Activated CD8-positive, alpha-beta T cell treated with anti-CD3 and anti-CD28 coated beads, Interleukin-2, amount 10 ng/mL, durations not matched to agents 7 days and 5 days (primary cell): ENCODE data around the gene ARFGEF2. TPM values are rescaled to one million over a fixed set of nuclear protein-coding genes. Genes with fewer than 3 reads are reported as not detected.

ENCODE experiments used
- ATAC-seq: fragments of 150-1000 bp; cut with Tn5 transposase; one replicate; pipeline ENCODE4 v1.10.0; 2021; ENCODE audit warnings: moderate library complexity
- CTCF ChIA-PET: fragments of 350-600 bp; sonication (Branson Sonifier 250); formaldehyde crosslinking; loops from one replicate; lab custom pipeline; 2021; ENCODE audit warnings: antibody characterized with exemption; lab: Charles Lee
- POLR2A ChIA-PET: fragments of 350-600 bp; sonication (Branson Sonifier 250); formaldehyde crosslinking; loops from one replicate; lab custom pipeline; 2021; ENCODE audit warnings: antibody characterized with exemption; lab: Charles Lee
- DNase-seq: peaks from one replicate; pipeline ENCODE4 v3.0.0-alpha.2; 2020
- H3K27ac Mint-ChIP-seq: one replicate; pipeline ENCODE4 v1.8.0; 2021; ENCODE audit warnings: mild to moderate bottlenecking, mixed read lengths
- H3K27me3 Mint-ChIP-seq: one replicate; pipeline ENCODE4 v1.8.0; 2021; ENCODE audit warnings: low read depth, mixed read lengths
- H3K36me3 Mint-ChIP-seq: one replicate; pipeline ENCODE4 v1.8.0; 2021; ENCODE audit warnings: low read depth, mixed read lengths
- H3K4me1 Mint-ChIP-seq: one replicate; pipeline ENCODE4 v1.8.0; 2021; ENCODE audit warnings: low read depth, mixed read lengths
- H3K4me3 Mint-ChIP-seq: one replicate; pipeline ENCODE4 v1.8.0; 2021; ENCODE audit warnings: mild to moderate bottlenecking, mixed read lengths
- H3K9me3 Mint-ChIP-seq: one replicate; pipeline ENCODE4 v1.8.0; 2022; ENCODE audit warnings: mixed read lengths; ENCODE audit not compliant: insufficient read depth
- total RNA-seq, 2 experiments: library from RNA; stranded (reverse); gene quantifications; one replicate each; pipeline ENCODE4 v1.2.3, GENCODE V29; 2021

Gene ARFGEF2
- total RNA-seq, 2 experiments from 2014 or later: 19.1 to 20.1 TPM

DNA sequence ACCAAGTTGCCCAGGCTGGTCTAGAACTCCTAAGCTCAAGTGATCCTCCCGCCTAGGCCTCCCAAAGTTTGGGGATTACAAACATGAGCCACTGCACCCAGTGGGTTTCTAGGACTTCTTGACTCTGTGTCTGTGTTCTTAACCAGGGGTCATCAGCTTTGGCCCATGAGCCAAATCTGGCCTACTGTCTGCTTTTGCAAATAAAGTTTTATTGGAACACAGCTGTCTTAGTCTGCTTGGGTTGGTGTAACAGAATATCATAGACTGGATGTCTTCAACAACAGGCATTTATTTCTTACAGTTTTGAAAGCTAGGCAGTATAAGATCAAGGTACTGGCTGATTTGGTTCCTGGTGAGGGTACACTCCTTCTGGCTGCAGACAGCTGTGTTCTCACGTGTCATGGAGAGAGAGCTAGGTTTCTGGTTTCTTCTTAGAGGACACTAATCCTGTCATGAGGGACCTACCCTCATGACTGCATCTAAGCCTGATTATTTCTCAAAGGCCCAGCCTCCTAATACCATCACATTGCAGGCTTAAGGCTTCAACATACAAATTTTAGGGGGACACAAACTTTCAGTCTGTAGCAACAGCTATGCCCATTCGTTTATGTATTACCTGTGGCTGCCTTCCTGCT is 23.3 kb downstream of the ARFGEF2 start:
- Mint-ChIP-seq H3K36me3 (peaks cover 9% of the 10 kb centered on the region), H3K4me1 (peaks cover 1% of the 10 kb centered on the region), H3K27ac (no peak overlapping the region), H3K4me3 (no peak overlapping the region), H3K27me3 (no peaks in the 10 kb centered on the region), H3K9me3 (no peaks in the 10 kb centered on the region)
- ATAC-seq: no peak
- ChIA-PET POLR2A (no interaction called here), CTCF (no interaction called here)
- no peak for DNase-seq

DNA sequence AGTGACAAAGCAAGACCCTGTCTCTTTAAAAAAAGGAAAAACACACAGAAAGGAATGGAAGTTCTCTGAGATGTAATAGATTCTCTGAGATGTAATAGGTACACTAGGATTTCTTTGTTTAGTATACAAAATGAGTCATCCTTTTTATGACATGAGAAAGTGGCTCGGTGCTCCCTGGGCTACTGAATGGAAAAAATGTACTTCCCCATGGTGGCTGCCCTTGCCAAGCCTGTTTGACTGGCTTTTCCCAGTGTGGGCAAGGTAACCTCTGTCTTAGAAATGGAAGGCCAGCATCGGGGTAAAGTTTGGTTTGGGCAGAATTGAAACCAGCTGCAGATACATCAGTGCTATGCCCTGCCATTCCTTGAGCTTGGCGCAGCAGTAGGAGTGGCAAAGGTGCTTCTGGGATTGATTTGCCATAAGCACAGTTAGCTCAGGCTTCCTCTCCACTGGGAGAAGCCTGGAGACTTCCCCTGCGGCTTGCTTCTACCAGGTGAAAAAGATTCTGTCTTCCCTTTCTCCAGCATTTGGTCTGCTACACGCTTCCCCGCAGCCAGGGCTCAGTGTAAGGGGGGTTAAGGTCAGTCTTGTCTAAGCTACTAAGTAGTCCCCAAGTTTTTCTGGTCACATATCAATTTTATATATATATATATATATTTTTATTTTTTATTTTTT is 24.5 kb downstream of the ARFGEF2 start:
- DNase-seq (no peak), ATAC-seq (no peak)
- Mint-ChIP-seq H3K9me3 (no peaks in the 10 kb centered on the region), H3K27ac (no peak overlapping the region), H3K36me3 (peaks cover 13% of the 10 kb centered on the region), H3K27me3 (no peaks in the 10 kb centered on the region), H3K4me3 (no peak overlapping the region), H3K4me1 (no peaks in the 10 kb centered on the region)
- POLR2A ChIA-PET: interaction anchor here (0.5 kb wide), 1 partner anchor 1511 kb away, joined by 4 read pairs; no protein-coding TSS in a partner anchor
- CTCF ChIA-PET: no interaction called here

GRCh38 chr20:48948612-48949011 is 27.1 kb downstream of the ARFGEF2 start:
- H3K36me3 Mint-ChIP-seq: peaks cover 15% of the 10 kb centered on the region
- H3K4me1 Mint-ChIP-seq: no peaks in the 10 kb centered on the region
- H3K4me3 Mint-ChIP-seq: no peak overlapping the region
- no peak for ATAC-seq
- no peaks in the 10 kb centered on the region for H3K9me3 Mint-ChIP-seq
- no peak overlapping the region for H3K27ac Mint-ChIP-seq
- DNase-seq: no peak
- ChIA-PET POLR2A (no interaction called here), CTCF (interaction anchor here (1.2 kb wide), 1 partner anchor 327 kb away, joined by 4 read pairs; no protein-coding TSS in a partner anchor)
- no peaks in the 10 kb centered on the region for H3K27me3 Mint-ChIP-seq

GRCh38 chr20:48949304-48950170 is 28.0 kb downstream of the ARFGEF2 start:
- no peak for ATAC-seq
- Mint-ChIP-seq H3K27ac (no peak overlapping the region), H3K27me3 (no peaks in the 10 kb centered on the region), H3K4me1 (no peaks in the 10 kb centered on the region), H3K4me3 (no peak overlapping the region), H3K9me3 (no peaks in the 10 kb centered on the region), H3K36me3 (peaks cover 22% of the 10 kb centered on the region)
- CTCF ChIA-PET: interaction anchor here (1.2 kb wide), 2 partner anchors 292 to 328 kb away, joined by 4 to 6 read pairs; no protein-coding TSS in a partner anchor
- DNase-seq: no peak
- POLR2A ChIA-PET: no interaction called here

- no peak overlapping the region for H3K4me3 Mint-ChIP-seq
- ChIA-PET CTCF (no interaction called here), POLR2A (no interaction called here)
- no peaks in the 10 kb centered on the region for H3K4me1 Mint-ChIP-seq
- no peaks in the 10 kb centered on the region for H3K27me3 Mint-ChIP-seq
- peaks cover 33% of the 10 kb centered on the region for H3K36me3 Mint-ChIP-seq
- no peak for ATAC-seq
- H3K9me3 Mint-ChIP-seq: no peaks in the 10 kb centered on the region
- no peak for DNase-seq
- H3K27ac Mint-ChIP-seq: no peak overlapping the region
Measured at GRCh38 chr20:48951041-48951440, 29.5 kb downstream of the ARFGEF2 start.

DNA sequence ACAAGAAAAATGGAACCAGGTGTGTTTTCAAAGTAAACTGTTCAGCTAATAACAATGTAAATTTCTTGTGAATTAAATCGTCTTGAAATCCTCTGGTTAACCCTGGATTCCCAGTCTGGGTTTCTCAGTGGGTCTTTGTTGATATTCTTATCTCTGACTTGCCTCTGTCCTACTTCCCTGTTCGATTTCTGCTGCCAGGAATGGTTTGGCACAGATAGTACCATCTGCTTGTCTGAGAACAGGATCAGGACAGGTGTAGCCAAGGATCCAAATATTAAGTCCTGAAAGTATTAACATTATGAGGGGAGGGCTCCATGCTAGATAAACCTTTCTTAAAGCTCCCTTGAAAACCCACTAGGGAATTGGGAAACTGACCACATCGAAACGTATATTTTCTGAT is 30.1 kb downstream of the ARFGEF2 start:
- CTCF ChIA-PET: no interaction called here
- ATAC-seq (no peak), DNase-seq (no peak)
- H3K27ac Mint-ChIP-seq: no peak overlapping the region
- POLR2A ChIA-PET: no interaction called here
- no peak overlapping the region for H3K4me3 Mint-ChIP-seq
- no peaks in the 10 kb centered on the region for H3K9me3 Mint-ChIP-seq
- no peaks in the 10 kb centered on the region for H3K4me1 Mint-ChIP-seq
- H3K27me3 Mint-ChIP-seq: no peaks in the 10 kb centered on the region
- H3K36me3 Mint-ChIP-seq: peaks cover 36% of the 10 kb centered on the region

- Mint-ChIP-seq H3K4me3 (no peak overlapping the region), H3K4me1 (no peaks in the 10 kb centered on the region), H3K27ac (no peak overlapping the region), H3K9me3 (no peaks in the 10 kb centered on the region), H3K27me3 (no peaks in the 10 kb centered on the region), H3K36me3 (peaks cover 42% of the 10 kb centered on the region)
- POLR2A ChIA-PET: no interaction called here
- CTCF ChIA-PET: no interaction called here
- DNase-seq: no peak
- ATAC-seq: no peak
Measured at GRCh38 chr20:48952656-48953055, 31.1 kb downstream of the ARFGEF2 start.

DNA sequence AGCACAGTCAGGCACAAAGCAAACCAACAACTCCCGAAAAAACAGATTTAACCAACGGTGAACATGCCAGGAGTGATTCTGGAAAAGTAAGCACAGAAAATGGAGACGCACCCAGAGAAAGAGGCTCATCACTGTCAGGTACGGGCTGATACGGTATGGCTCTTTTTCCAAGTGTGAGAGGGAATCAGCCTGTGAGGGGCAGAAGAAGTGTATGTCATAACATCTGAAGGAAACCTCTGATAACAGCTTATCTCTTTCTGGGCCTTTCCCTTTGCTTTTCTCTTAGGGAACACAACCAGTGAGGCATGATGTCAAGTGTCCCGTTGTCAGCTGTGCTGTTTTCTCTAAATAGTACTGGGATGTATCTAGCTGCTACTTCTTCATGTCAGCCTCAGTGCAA is 32.1 kb downstream of the ARFGEF2 start:
- Mint-ChIP-seq H3K27ac (no peak overlapping the region), H3K9me3 (no peaks in the 10 kb centered on the region), H3K36me3 (peaks cover 44% of the 10 kb centered on the region), H3K4me1 (no peaks in the 10 kb centered on the region), H3K4me3 (no peak overlapping the region), H3K27me3 (no peaks in the 10 kb centered on the region)
- POLR2A ChIA-PET: no interaction called here
- ATAC-seq (no peak), DNase-seq (no peak)
- CTCF ChIA-PET: no interaction called here

GRCh38 chr20:48956052-48956451 is 34.5 kb downstream of the ARFGEF2 start:
- Mint-ChIP-seq H3K9me3 (no peaks in the 10 kb centered on the region), H3K27me3 (no peaks in the 10 kb centered on the region), H3K4me3 (no peak overlapping the region), H3K4me1 (no peaks in the 10 kb centered on the region), H3K36me3 (peaks cover 40% of the 10 kb centered on the region), H3K27ac (no peak overlapping the region)
- DNase-seq (no peak), ATAC-seq (no peak)
- CTCF ChIA-PET: no interaction called here
- POLR2A ChIA-PET: no interaction called here

GRCh38 chr20:48957053-48957481 is 35.6 kb downstream of the ARFGEF2 start:
- H3K4me1 Mint-ChIP-seq: no peaks in the 10 kb centered on the region
- ATAC-seq: no peak
- DNase-seq: no peak
- POLR2A ChIA-PET: no interaction called here
- peaks cover 32% of the 10 kb centered on the region for H3K36me3 Mint-ChIP-seq
- CTCF ChIA-PET: no interaction called here
- H3K27ac Mint-ChIP-seq: no peak overlapping the region
- no peak overlapping the region for H3K4me3 Mint-ChIP-seq
- H3K27me3 Mint-ChIP-seq: no peaks in the 10 kb centered on the region
- H3K9me3 Mint-ChIP-seq: no peaks in the 10 kb centered on the region

- POLR2A ChIA-PET: no interaction called here
- no peak for DNase-seq
- Mint-ChIP-seq H3K9me3 (no peaks in the 10 kb centered on the region), H3K27ac (no peak overlapping the region), H3K4me1 (no peaks in the 10 kb centered on the region), H3K27me3 (no peaks in the 10 kb centered on the region), H3K4me3 (no peak overlapping the region), H3K36me3 (peaks cover 32% of the 10 kb centered on the region)
- CTCF ChIA-PET: no interaction called here
- no peak for ATAC-seq
Measured at GRCh38 chr20:48957533-48957932, 36.0 kb downstream of the ARFGEF2 start.

DNA sequence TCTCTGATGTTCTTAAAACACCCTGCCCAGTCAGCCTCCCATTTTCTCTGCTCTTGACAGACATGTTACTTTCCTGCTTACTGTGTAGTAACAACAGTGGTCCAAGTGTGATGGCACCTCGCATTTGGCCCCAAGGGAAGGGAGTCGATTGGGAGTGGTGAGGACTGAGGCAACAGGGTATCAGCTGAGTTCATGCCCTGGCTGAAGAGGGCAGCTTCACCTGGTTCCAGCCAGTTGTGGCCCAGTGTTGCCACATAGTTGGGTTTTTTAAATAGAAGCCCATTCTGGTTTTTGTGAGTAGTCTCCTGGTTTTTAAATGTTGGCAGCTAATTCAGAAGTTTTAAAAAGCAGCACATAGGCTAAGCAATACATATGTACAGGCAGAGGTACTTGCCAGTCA is 37.2 kb downstream of the ARFGEF2 start:
- CTCF ChIA-PET: no interaction called here
- Mint-ChIP-seq H3K4me1 (no peaks in the 10 kb centered on the region), H3K36me3 (peaks cover 31% of the 10 kb centered on the region), H3K27ac (peak overlapping the region; percentile 16), H3K9me3 (no peaks in the 10 kb centered on the region), H3K4me3 (no peak overlapping the region), H3K27me3 (no peaks in the 10 kb centered on the region)
- no peak for DNase-seq
- no peak for ATAC-seq
- POLR2A ChIA-PET: no interaction called here
